ENCODE measurements around the gene KCNIP4. TPM values are rescaled to one million over a fixed set of nuclear protein-coding genes. Genes with fewer than 3 reads are reported as not detected.

The KCNIP4 gene
- polyA plus RNA-seq, 4 donors = 1.3 to 3.7 TPM; not detected in 2

GRCh38 chr4:20831746-20832145 is 1116.8 kb downstream of the KCNIP4 start:
- no peaks in the 10 kb centered on the region for H3K4me1 ChIP-seq (ENCODE audit: control insufficient read depth in 3 of 3, insufficient read depth in 2 of 3, low read depth in 1 of 3, low read length in 2 of 3)
- no peaks in the 10 kb centered on the region for H3K36me3 ChIP-seq (ENCODE audit: control insufficient read depth in 3 of 3, insufficient read depth in 2 of 3, low read depth in 1 of 3, low read length in 3 of 3)
- DNase-seq (no peak), FAIRE-seq (no peak)
- H3K27me3 ChIP-seq (ENCODE audit: control insufficient read depth in 3 of 3, insufficient read depth in 3 of 3, low read length in 3 of 3) = no peaks in the 10 kb centered on the region
- H3K9me3 ChIP-seq (ENCODE audit: control insufficient read depth in 2 of 2, insufficient read depth in 1 of 2, low read depth in 1 of 2, low read length in 1 of 2) = no peaks in the 10 kb centered on the region
- no peak overlapping the region for H3K27ac ChIP-seq (ENCODE audit: low read depth in 1 of 3, low read length in 2 of 3)
- no peak overlapping the region for H3K4me3 ChIP-seq (ENCODE audit: low read depth in 1 of 3, low read length in 3 of 3)
- 57 to 87% (median 80%) methylated on average over 1 of the region's 1 CpG for WGBS, 3 donors

GRCh38 chr4:20829617-20830357 is 1118.8 kb downstream of the KCNIP4 start:
- no peaks in the 10 kb centered on the region for H3K4me1 ChIP-seq (ENCODE audit: control insufficient read depth in 3 of 3, insufficient read depth in 2 of 3, low read depth in 1 of 3, low read length in 2 of 3)
- FAIRE-seq = no peak
- H3K4me3 ChIP-seq (ENCODE audit: low read depth in 1 of 3, low read length in 3 of 3) = no peak overlapping the region
- 68 to 87% (median 75%) methylated on average over 5 of the region's 5 CpGs for WGBS, 3 donors
- no peaks in the 10 kb centered on the region for H3K27me3 ChIP-seq (ENCODE audit: control insufficient read depth in 3 of 3, insufficient read depth in 3 of 3, low read length in 3 of 3)
- H3K9me3 ChIP-seq (ENCODE audit: control insufficient read depth in 2 of 2, insufficient read depth in 1 of 2, low read depth in 1 of 2, low read length in 1 of 2) = no peaks in the 10 kb centered on the region
- no peak overlapping the region for H3K27ac ChIP-seq (ENCODE audit: low read depth in 1 of 3, low read length in 2 of 3)
- DNase-seq = no peak
- H3K36me3 ChIP-seq (ENCODE audit: control insufficient read depth in 3 of 3, insufficient read depth in 2 of 3, low read depth in 1 of 3, low read length in 3 of 3) = no peaks in the 10 kb centered on the region

GRCh38 chr4:20825505-20825904 is 1123.1 kb downstream of the KCNIP4 start:
- FAIRE-seq (no peak), DNase-seq (no peak)
- 73 to 79% (median 77%) methylated on average over 3 of the region's 3 CpGs for WGBS, 3 donors
- Histone ChIP-seq H3K4me3 (ENCODE audit: low read depth in 1 of 3, low read length in 3 of 3) (no peak overlapping the region), H3K27me3 (ENCODE audit: control insufficient read depth in 3 of 3, insufficient read depth in 3 of 3, low read length in 3 of 3) (no peaks in the 10 kb centered on the region), H3K27ac (ENCODE audit: low read depth in 1 of 3, low read length in 2 of 3) (no peak overlapping the region), H3K9me3 (ENCODE audit: control insufficient read depth in 2 of 2, insufficient read depth in 1 of 2, low read depth in 1 of 2, low read length in 1 of 2) (no peaks in the 10 kb centered on the region), H3K4me1 (ENCODE audit: control insufficient read depth in 3 of 3, insufficient read depth in 2 of 3, low read depth in 1 of 3, low read length in 2 of 3) (no peaks in the 10 kb centered on the region), H3K36me3 (ENCODE audit: control insufficient read depth in 3 of 3, insufficient read depth in 2 of 3, low read depth in 1 of 3, low read length in 3 of 3) (no peaks in the 10 kb centered on the region)

- no peak for FAIRE-seq
- no peak overlapping the region for H3K27ac ChIP-seq (ENCODE audit: low read depth in 1 of 3, low read length in 2 of 3)
- no peak for DNase-seq
- no peaks in the 10 kb centered on the region for H3K4me1 ChIP-seq (ENCODE audit: control insufficient read depth in 3 of 3, insufficient read depth in 2 of 3, low read depth in 1 of 3, low read length in 2 of 3)
- no peak overlapping the region for H3K4me3 ChIP-seq (ENCODE audit: low read depth in 1 of 3, low read length in 3 of 3)
- no peaks in the 10 kb centered on the region for H3K9me3 ChIP-seq (ENCODE audit: control insufficient read depth in 2 of 2, insufficient read depth in 1 of 2, low read depth in 1 of 2, low read length in 1 of 2)
- H3K27me3 ChIP-seq (ENCODE audit: control insufficient read depth in 3 of 3, insufficient read depth in 3 of 3, low read length in 3 of 3) = no peaks in the 10 kb centered on the region
- H3K36me3 ChIP-seq (ENCODE audit: control insufficient read depth in 3 of 3, insufficient read depth in 2 of 3, low read depth in 1 of 3, low read length in 3 of 3) = no peaks in the 10 kb centered on the region
- 85 to 87% (median 86%) methylated on average over 5 of the region's 5 CpGs for WGBS, 3 donors
These were observed 1132.3 kb downstream of the KCNIP4 start for GRCh38 chr4:20816287-20816686.

- H3K4me3 ChIP-seq (ENCODE audit: low read depth in 1 of 3, low read length in 3 of 3) = no peak overlapping the region
- FAIRE-seq (no peak), DNase-seq (no peak)
- 70 to 92% (median 73%) methylated on average over 1 of the region's 1 CpG for WGBS, 3 donors
- H3K4me1 ChIP-seq (ENCODE audit: control insufficient read depth in 3 of 3, insufficient read depth in 2 of 3, low read depth in 1 of 3, low read length in 2 of 3) = no peaks in the 10 kb centered on the region
- H3K9me3 ChIP-seq (ENCODE audit: control insufficient read depth in 2 of 2, insufficient read depth in 1 of 2, low read depth in 1 of 2, low read length in 1 of 2) = no peaks in the 10 kb centered on the region
- no peaks in the 10 kb centered on the region for H3K36me3 ChIP-seq (ENCODE audit: control insufficient read depth in 3 of 3, insufficient read depth in 2 of 3, low read depth in 1 of 3, low read length in 3 of 3)
- no peak overlapping the region for H3K27ac ChIP-seq (ENCODE audit: low read depth in 1 of 3, low read length in 2 of 3)
- no peaks in the 10 kb centered on the region for H3K27me3 ChIP-seq (ENCODE audit: control insufficient read depth in 3 of 3, insufficient read depth in 3 of 3, low read length in 3 of 3)
These were observed 1134.9 kb downstream of the KCNIP4 start for GRCh38 chr4:20813700-20814099.

- Histone ChIP-seq H3K9me3 (ENCODE audit: control insufficient read depth in 2 of 2, insufficient read depth in 1 of 2, low read depth in 1 of 2, low read length in 1 of 2) (no peaks in the 10 kb centered on the region), H3K36me3 (ENCODE audit: control insufficient read depth in 3 of 3, insufficient read depth in 2 of 3, low read depth in 1 of 3, low read length in 3 of 3) (no peaks in the 10 kb centered on the region), H3K4me3 (ENCODE audit: low read depth in 1 of 3, low read length in 3 of 3) (no peak overlapping the region), H3K27ac (ENCODE audit: low read depth in 1 of 3, low read length in 2 of 3) (no peak overlapping the region), H3K27me3 (ENCODE audit: control insufficient read depth in 3 of 3, insufficient read depth in 3 of 3, low read length in 3 of 3) (no peaks in the 10 kb centered on the region), H3K4me1 (ENCODE audit: control insufficient read depth in 3 of 3, insufficient read depth in 2 of 3, low read depth in 1 of 3, low read length in 2 of 3) (no peaks in the 10 kb centered on the region)
- 14 to 36% (median 22%) methylated on average over 4 of the region's 4 CpGs for WGBS, 3 donors
- DNase-seq = no peak
- FAIRE-seq = no peak
These were observed 1138.8 kb downstream of the KCNIP4 start for GRCh38 chr4:20809812-20810211.

GRCh38 chr4:20805716-20806115 is 1142.9 kb downstream of the KCNIP4 start:
- Histone ChIP-seq H3K36me3 (ENCODE audit: control insufficient read depth in 3 of 3, insufficient read depth in 2 of 3, low read depth in 1 of 3, low read length in 3 of 3) (no peaks in the 10 kb centered on the region), H3K27me3 (ENCODE audit: control insufficient read depth in 3 of 3, insufficient read depth in 3 of 3, low read length in 3 of 3) (no peaks in the 10 kb centered on the region), H3K4me3 (ENCODE audit: low read depth in 1 of 3, low read length in 3 of 3) (no peak overlapping the region), H3K27ac (ENCODE audit: low read depth in 1 of 3, low read length in 2 of 3) (no peak overlapping the region), H3K4me1 (ENCODE audit: control insufficient read depth in 3 of 3, insufficient read depth in 2 of 3, low read depth in 1 of 3, low read length in 2 of 3) (no peaks in the 10 kb centered on the region), H3K9me3 (ENCODE audit: control insufficient read depth in 2 of 2, insufficient read depth in 1 of 2, low read depth in 1 of 2, low read length in 1 of 2) (no peaks in the 10 kb centered on the region)
- no peak for DNase-seq
- no peak for FAIRE-seq
- 88 to 92% (median 91%) methylated on average over 1 of the region's 1 CpG for WGBS, 3 donors

GRCh38 chr4:20787940-20788665 is 1160.5 kb downstream of the KCNIP4 start:
- 79 to 83% (median 80%) methylated on average over 2 of the region's 2 CpGs for WGBS, 3 donors
- Histone ChIP-seq H3K27ac (ENCODE audit: low read depth in 1 of 3, low read length in 2 of 3) (no peak overlapping the region), H3K4me1 (ENCODE audit: control insufficient read depth in 3 of 3, insufficient read depth in 2 of 3, low read depth in 1 of 3, low read length in 2 of 3) (no peaks in the 10 kb centered on the region), H3K36me3 (ENCODE audit: control insufficient read depth in 3 of 3, insufficient read depth in 2 of 3, low read depth in 1 of 3, low read length in 3 of 3) (no peaks in the 10 kb centered on the region), H3K27me3 (ENCODE audit: control insufficient read depth in 3 of 3, insufficient read depth in 3 of 3, low read length in 3 of 3) (no peaks in the 10 kb centered on the region), H3K9me3 (ENCODE audit: control insufficient read depth in 2 of 2, insufficient read depth in 1 of 2, low read depth in 1 of 2, low read length in 1 of 2) (no peaks in the 10 kb centered on the region), H3K4me3 (ENCODE audit: low read depth in 1 of 3, low read length in 3 of 3) (no peak overlapping the region)
- no peak for FAIRE-seq
- no peak for DNase-seq
